Measurements from ENCODE around the gene GPC1. TPM values are rescaled to one million over a fixed set of nuclear protein-coding genes. Genes with fewer than 3 reads are reported as not detected.

Gene GPC1
- total RNA-seq, 4 donors from 2014 or later: 4.4 to 18.2 (median 7.1) TPM

DNA sequence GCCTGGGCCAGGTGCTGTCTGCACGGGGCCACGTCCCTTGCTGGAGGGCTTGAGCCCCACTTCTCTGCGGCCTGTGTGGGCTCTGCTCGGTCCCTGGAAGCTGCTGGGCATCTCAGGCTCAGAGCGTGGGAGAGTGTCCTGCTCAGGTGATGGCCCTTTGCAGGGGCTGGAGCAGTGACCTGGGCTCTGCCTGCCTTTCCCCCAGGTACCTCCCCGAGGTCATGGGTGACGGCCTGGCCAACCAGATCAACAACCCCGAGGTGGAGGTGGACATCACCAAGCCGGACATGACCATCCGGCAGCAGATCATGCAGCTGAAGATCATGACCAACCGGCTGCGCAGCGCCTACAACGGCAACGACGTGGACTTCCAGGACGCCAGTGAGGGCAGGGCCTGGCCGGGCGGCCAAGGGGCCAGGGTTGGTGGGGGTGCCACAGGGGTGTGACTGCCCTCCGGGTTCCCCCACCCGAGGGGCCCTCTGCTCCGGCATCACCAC lies 29.9 kb downstream of the GPC1 start:
- no peak for TF ChIP-seq POLR2A (IDR thresholded peaks at IDR 0.05)
- TF ChIP-seq, protein P1, sequence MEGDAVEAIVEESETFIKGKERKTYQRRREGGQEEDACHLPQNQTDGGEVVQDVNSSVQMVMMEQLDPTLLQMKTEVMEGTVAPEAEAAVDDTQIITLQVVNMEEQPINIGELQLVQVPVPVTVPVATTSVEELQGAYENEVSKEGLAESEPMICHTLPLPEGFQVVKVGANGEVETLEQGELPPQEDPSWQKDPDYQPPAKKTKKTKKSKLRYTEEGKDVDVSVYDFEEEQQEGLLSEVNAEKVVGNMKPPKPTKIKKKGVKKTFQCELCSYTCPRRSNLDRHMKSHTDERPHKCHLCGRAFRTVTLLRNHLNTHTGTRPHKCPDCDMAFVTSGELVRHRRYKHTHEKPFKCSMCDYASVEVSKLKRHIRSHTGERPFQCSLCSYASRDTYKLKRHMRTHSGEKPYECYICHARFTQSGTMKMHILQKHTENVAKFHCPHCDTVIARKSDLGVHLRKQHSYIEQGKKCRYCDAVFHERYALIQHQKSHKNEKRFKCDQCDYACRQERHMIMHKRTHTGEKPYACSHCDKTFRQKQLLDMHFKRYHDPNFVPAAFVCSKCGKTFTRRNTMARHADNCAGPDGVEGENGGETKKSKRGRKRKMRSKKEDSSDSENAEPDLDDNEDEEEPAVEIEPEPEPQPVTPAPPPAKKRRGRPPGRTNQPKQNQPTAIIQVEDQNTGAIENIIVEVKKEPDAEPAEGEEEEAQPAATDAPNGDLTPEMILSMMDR (IDR thresholded peaks at IDR 0.05): no peak
- H3K9me3 ChIP-seq: no peaks in the 10 kb centered on the region
- peak in 2 of 3 donors; percentile 5 to 45 for DNase-seq
- H3K4me1 ChIP-seq: no peaks in the 10 kb centered on the region
- H3K36me3 ChIP-seq: no peaks in the 10 kb centered on the region
- no peak overlapping the region for H3K27ac ChIP-seq
- no peak overlapping the region for H3K4me3 ChIP-seq
- H3K27me3 ChIP-seq: no peaks in the 10 kb centered on the region

DNA sequence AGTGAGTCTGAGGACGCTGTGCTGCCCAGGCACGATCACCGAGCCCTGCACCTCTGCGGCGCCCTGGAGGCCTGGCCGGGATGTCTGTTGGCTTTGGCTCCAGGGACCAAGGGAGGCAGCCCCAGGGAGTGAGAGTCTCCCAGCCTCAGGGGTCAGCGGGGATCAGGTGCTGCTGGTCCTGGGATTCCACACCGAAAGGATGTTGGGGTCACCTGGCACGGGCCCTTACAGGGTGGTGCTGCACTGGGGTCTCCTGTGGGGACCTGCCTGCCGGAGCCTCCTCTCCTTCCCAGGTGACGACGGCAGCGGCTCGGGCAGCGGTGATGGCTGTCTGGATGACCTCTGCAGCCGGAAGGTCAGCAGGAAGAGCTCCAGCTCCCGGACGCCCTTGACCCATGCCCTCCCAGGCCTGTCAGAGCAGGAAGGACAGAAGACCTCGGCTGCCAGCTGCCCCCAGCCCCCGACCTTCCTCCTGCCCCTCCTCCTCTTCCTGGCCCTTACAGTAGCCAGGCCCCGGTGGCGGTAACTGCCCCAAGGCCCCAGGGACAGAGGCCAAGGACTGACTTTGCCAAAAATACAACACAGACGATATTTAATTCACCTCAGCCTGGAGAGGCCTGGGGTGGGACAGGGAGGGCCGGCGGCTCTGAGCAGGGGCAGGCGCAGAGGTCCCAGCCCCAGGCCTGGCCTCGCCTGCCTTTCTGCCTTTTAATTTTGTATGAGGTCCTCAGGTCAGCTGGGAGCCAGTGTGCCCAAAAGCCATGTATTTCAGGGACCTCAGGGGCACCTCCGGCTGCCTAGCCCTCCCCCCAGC lies 30.5 kb downstream of the GPC1 start:
- Histone ChIP-seq H3K9me3 (no peaks in the 10 kb centered on the region), H3K36me3 (no peaks in the 10 kb centered on the region), H3K4me3 (no peak overlapping the region), H3K27ac (no peak overlapping the region), H3K27me3 (no peaks in the 10 kb centered on the region), H3K4me1 (no peaks in the 10 kb centered on the region)
- no peak for TF ChIP-seq POLR2A (IDR thresholded peaks at IDR 0.05)
- TF ChIP-seq, protein P1 (IDR thresholded peaks at IDR 0.05): no peak
- peak in 2 of 3 donors; percentile 11 to 42 for DNase-seq

DNA sequence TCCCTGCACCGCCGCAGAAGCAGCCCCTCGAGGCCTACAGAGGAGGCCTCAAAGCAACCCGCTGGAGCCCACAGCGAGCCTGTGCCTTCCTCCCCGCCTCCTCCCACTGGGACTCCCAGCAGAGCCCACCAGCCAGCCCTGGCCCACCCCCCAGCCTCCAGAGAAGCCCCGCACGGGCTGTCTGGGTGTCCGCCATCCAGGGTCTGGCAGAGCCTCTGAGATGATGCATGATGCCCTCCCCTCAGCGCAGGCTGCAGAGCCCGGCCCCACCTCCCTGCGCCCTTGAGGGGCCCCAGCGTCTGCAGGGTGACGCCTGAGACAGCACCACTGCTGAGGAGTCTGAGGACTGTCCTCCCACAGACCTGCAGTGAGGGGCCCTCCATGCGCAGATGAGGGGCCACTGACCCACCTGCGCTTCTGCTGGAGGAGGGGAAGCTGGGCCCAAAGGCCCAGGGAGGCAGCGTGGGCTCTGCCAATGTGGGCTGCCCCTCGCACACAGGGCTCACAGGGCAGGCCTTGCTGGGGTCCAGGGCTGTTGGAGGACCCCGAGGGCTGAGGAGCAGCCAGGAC lies 31.2 kb downstream of the GPC1 start:
- Histone ChIP-seq H3K4me1 (no peaks in the 10 kb centered on the region), H3K27me3 (no peaks in the 10 kb centered on the region), H3K27ac (no peak overlapping the region), H3K36me3 (no peaks in the 10 kb centered on the region), H3K4me3 (no peak overlapping the region), H3K9me3 (no peaks in the 10 kb centered on the region)
- TF ChIP-seq, protein P1 (IDR thresholded peaks at IDR 0.05): no peak
- no peak for TF ChIP-seq POLR2A (IDR thresholded peaks at IDR 0.05)
- DNase-seq: peak in 2 of 3 donors; percentile 10 to 42

DNA sequence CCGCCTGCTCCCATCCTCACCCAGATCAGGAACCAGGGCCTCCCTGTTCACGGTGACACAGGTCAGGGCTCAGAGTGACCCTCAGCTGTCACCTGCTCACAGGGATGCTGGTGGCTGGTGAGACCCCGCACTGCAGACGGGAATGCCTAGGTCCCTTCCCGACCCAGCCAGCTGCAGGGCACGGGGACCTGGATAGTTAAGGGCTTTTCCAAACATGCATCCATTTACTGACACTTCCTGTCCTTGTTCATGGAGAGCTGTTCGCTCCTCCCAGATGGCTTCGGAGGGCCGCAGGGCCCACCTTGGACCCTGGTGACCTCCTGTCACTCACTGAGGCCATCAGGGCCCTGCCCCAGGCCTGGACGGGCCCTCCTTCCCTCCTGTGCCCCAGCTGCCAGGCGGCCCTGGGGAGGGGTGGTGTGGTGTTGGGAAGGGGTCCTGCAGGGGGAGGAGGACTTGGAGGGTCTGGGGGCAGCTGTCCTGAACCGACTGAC lies 31.7 kb downstream of the GPC1 start:
- TF ChIP-seq, protein P1 (IDR thresholded peaks at IDR 0.05): no peak
- TF ChIP-seq POLR2A (IDR thresholded peaks at IDR 0.05): no peak
- Histone ChIP-seq H3K36me3 (no peaks in the 10 kb centered on the region), H3K27ac (no peak overlapping the region), H3K4me3 (no peak overlapping the region), H3K27me3 (no peaks in the 10 kb centered on the region), H3K4me1 (no peaks in the 10 kb centered on the region), H3K9me3 (no peaks in the 10 kb centered on the region)
- DNase-seq: no peak

DNA sequence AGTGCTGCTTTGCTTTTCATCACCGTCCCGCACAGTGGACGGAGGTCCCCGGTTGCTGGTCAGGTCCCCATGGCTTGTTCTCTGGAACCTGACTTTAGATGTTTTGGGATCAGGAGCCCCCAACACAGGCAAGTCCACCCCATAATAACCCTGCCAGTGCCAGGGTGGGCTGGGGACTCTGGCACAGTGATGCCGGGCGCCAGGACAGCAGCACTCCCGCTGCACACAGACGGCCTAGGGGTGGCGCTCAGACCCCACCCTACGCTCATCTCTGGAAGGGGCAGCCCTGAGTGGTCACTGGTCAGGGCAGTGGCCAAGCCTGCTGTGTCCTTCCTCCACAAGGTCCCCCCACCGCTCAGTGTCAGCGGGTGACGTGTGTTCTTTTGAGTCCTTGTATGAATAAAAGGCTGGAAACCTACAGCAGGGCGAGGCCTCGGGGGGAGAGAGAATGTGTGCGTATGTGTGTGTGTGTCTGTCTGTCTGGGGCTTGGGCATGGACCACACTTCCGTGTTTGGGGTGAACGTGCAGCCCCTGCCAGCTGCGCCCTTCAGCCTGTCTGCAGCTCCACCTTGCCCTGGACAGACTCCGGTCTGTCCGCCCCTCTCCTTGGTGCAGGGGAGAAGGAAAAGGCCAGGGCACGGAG lies 32.3 kb downstream of the GPC1 start:
- peak in 1 of 3 donors; percentile 11 for DNase-seq
- H3K36me3 ChIP-seq: no peaks in the 10 kb centered on the region
- H3K27me3 ChIP-seq: no peaks in the 10 kb centered on the region
- H3K9me3 ChIP-seq: no peaks in the 10 kb centered on the region
- no peak overlapping the region for H3K4me3 ChIP-seq
- TF ChIP-seq, protein P1 (IDR thresholded peaks at IDR 0.05): no peak
- no peak for TF ChIP-seq POLR2A (IDR thresholded peaks at IDR 0.05)
- no peak overlapping the region for H3K27ac ChIP-seq
- no peaks in the 10 kb centered on the region for H3K4me1 ChIP-seq

Measured in Peyer's patch (tissue), 4 donors.